Spleen (tissue), 11 donors: ENCODE measurements around the gene BEX4. TPM values are rescaled to one million over a fixed set of nuclear protein-coding genes. Genes with fewer than 3 reads are reported as not detected.

ENCODE experiments used
- DNase-seq: peaks from one replicate; pipeline ENCODE4 v3.0.0-alpha.2; 2020
- H3K27ac ChIP-seq, 8 donors: fragments of 200-600 bp; sonication (generic) in 7 of 8; 1 replicate in 4 of 8; 2 replicates in 4 of 8; pipeline versions ENCODE4 v1.5.0 to v1.8.0; 2016 to 2021; ENCODE audit warnings: inconsistent platforms in 4 of 8, mild to moderate bottlenecking in 4 of 8, moderate library complexity in 1 of 8
- H3K27me3 ChIP-seq, 7 donors: fragments of 200-600 bp; sonication (generic) in 6 of 7; replicated peaks in 1 of 7; 1 replicate in 4 of 7; 2 replicates in 3 of 7; pipeline versions ENCODE4 v1.5.0 to v1.8.0; 2016 to 2021; ENCODE audit warnings: inconsistent platforms in 3 of 7, mild to moderate bottlenecking in 1 of 7
- H3K36me3 ChIP-seq, 6 donors: fragments of 200-600 bp; sonication (generic) in 5 of 6; 1 replicate in 4 of 6; 2 replicates in 2 of 6; pipeline versions ENCODE4 v1.5.0 to v1.8.0; 2016 to 2021; ENCODE audit warnings: inconsistent platforms in 2 of 6
- H3K4me1 ChIP-seq, 6 donors: fragments of 200-600 bp; sonication (generic) in 5 of 6; 1 replicate in 3 of 6; 2 replicates in 3 of 6; pipeline versions ENCODE4 v1.5.0 to v1.8.0; 2016 to 2021; ENCODE audit warnings: inconsistent platforms in 3 of 6
- H3K4me3 ChIP-seq, 8 donors: fragments of 200-600 bp; sonication (generic) in 7 of 8; 1 replicate in 4 of 8; 2 replicates in 4 of 8; pipeline versions ENCODE4 v1.5.0 to v1.8.0; 2016 to 2021; ENCODE audit warnings: inconsistent platforms in 4 of 8, mild to moderate bottlenecking in 4 of 8, moderate library complexity in 2 of 8
- H3K9me3 ChIP-seq, 8 donors: fragments of 200-600 bp; sonication (generic) in 7 of 8; 1 replicate in 4 of 8; 2 replicates in 4 of 8; pipeline versions ENCODE4 v1.5.0 to v1.8.0; 2016 to 2021; ENCODE audit warnings: inconsistent platforms in 4 of 8
- POLR2A ChIP-seq, 3 donors: fragments of 450-650 bp; IDR thresholded peaks; one replicate each; pipeline ENCODE4 v1.5.1; 2017; ENCODE audit warnings: antibody characterized with exemption in 3 of 3, mild to moderate bottlenecking in 1 of 3
- POLR2AphosphoS5 ChIP-seq, 3 donors: sonication (generic); formaldehyde crosslinking; IDR thresholded peaks; one replicate each; pipeline ENCODE4 v1.5.1; 2017; ENCODE audit warnings: antibody characterized with exemption in 3 of 3
- WGBS, 5 donors: extraction: QIAGEN DNeasy Blood & Tissue Kit in 3 of 5; methylation state at CpG; one replicate each; pipeline versions ENCODE4 v1.1.5 to v1.1.7; 2013 to 2018; 5-methylcytosine and 5-hydroxymethylcytosine counted together
- intact Hi-C: fragments of 100-400 bp; cut with DNase I; formaldehyde crosslinking; loops from one replicate; pipeline ENCODE4 v1.15.0; 2023; ENCODE audit warnings: low total_unique reads
- polyA plus RNA-seq, 3 donors: library from polyadenylated mRNA; stranded (reverse); fragments of 200-250 nt; gene quantifications; one replicate each; pipeline ENCODE4 v1.2.1, GENCODE V29; 2013
- total RNA-seq, 7 donors: library from RNA; depleted of rRNA in 3 of 7; stranded (reverse); fragments of >200 nt in 3 of 7; fragmentation: NEBNext Ultra II Directional in 4 of 7; extraction: Animal tissue kit (Norgen Biotek cat#: 25700) in 4 of 7; gene quantifications; one replicate each; pipeline versions ENCODE4 v1.1.0 to v1.2.1, GENCODE V29; 2016 to 2021
- TF ChIP-seq, protein P1 (sequence below), 11 experiments: fragments of 200-600 bp in 7 of 11; fragments of 450-650 bp in 4 of 11; sonication (generic) in 4 of 11; IDR thresholded peaks in 8 of 11; conservative IDR thresholded peaks in 3 of 11; 1 replicate in 7 of 11; 2 replicates in 4 of 11; pipeline versions ENCODE4 v1.4.0 to v1.8.0; 2016 to 2021; ENCODE audit warnings: antibody characterized with exemption in 11 of 11, inconsistent platforms in 4 of 11, mild to moderate bottlenecking in 1 of 11
- donor health status: healthy with polysubstance abuse.
- donor health status: DM: no; HTN: no; CAD: no; lungs with moderate emphysema.
- donor health status: DM: no; HTN: no; CAD: no.
- donor health status: Bipolar disorder and iron deficiency.
- donor health status: healthy.
- donor health status: DM: no; HTN: no; CAD: no.
- donor health status: DM: yes; HTN: yes; CAD: no.

The BEX4 gene
- total and polyA plus RNA-seq, 10 donors = 26.0 to 72.7 (median 50.4) TPM

DNA sequence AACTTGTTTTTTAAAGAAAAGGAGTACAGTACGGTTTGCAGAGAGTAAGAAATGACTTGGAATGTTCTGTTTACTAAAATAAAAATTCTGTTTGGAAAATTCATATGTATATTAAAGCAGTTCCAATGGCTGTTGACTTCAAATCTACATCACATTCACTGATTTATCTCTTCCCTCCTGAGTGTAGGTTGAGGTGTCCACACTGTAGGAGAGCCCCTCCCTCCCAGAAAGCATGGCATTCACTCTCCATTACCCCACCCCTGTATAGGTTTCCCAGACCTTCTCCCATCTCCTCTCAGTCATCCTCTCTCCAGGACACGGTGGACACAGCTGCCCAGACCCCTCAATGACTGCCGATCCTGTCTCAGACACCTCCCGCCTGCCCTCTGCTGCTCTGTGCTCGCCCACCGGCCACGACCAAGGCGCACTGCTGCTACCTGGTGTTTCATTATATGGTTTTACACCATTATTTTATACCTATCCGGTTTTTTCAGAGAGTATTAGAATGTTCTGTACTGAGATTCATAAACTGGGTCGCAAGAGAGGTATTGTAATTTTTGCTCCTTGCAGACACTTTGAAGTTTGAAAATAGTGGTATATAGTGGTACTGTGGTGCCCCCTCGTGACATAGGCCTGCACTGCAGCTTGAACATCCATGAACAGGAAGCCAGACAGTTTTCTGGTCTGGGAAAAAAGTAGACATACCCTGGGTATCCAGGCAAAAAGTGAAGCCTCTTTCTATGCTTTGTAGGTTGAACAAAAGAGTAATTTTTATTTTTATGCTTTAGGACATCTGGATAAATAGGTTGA, 38.8 kb upstream of the BEX4 start:
- Histone ChIP-seq H3K4me1 (no peaks in the 10 kb centered on the region), H3K4me3 (no peak overlapping the region), H3K27ac (no peak overlapping the region), H3K27me3 (peaks cover 0 to 29% (median 0%) of the 10 kb centered on the region in 7 donors), H3K9me3 (no peaks in the 10 kb centered on the region), H3K36me3 (no peaks in the 10 kb centered on the region)
- DNase-seq = no peak
- TF ChIP-seq, protein P1, sequence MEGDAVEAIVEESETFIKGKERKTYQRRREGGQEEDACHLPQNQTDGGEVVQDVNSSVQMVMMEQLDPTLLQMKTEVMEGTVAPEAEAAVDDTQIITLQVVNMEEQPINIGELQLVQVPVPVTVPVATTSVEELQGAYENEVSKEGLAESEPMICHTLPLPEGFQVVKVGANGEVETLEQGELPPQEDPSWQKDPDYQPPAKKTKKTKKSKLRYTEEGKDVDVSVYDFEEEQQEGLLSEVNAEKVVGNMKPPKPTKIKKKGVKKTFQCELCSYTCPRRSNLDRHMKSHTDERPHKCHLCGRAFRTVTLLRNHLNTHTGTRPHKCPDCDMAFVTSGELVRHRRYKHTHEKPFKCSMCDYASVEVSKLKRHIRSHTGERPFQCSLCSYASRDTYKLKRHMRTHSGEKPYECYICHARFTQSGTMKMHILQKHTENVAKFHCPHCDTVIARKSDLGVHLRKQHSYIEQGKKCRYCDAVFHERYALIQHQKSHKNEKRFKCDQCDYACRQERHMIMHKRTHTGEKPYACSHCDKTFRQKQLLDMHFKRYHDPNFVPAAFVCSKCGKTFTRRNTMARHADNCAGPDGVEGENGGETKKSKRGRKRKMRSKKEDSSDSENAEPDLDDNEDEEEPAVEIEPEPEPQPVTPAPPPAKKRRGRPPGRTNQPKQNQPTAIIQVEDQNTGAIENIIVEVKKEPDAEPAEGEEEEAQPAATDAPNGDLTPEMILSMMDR (IDR thresholded peaks at IDR 0.05 in 8 of 11, conservative IDR thresholded peaks at IDR 0.05 in 3 of 11) = peak in 10 of 11 experiments; percentile 18 to 71 (median 61)
- TF ChIP-seq POLR2A (IDR thresholded peaks at IDR 0.05) = no peak
- intact Hi-C loops = no loop called here
- 15 to 43% (median 24%) methylated on average over 11 of the region's 11 CpGs for WGBS, 5 donors

DNA sequence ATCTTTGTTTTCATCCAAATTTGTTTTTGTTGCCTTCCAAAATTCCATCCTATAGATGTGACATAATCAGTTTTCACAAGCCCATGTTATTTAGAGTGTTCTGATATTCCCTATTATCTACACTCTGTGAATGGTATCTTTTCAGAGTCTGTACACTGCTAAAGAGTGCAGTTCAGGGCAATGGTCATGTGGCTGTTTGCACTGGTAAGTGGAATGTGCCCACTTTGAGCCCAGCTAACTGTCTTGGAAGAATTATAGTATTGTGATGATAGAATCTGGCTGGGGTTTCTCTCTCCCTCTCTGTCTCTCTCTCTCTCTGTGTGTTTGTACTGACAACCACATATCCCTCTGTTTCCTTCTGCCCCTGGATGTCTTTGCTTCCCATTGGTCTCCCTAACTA, 37.4 kb upstream of the BEX4 start:
- no peak overlapping the region for H3K4me3 ChIP-seq
- TF ChIP-seq POLR2AphosphoS5 (IDR thresholded peaks at IDR 0.05) (no peak), POLR2A (IDR thresholded peaks at IDR 0.05) (no peak)
- TF ChIP-seq, protein P1 (IDR thresholded peaks at IDR 0.05 in 8 of 11, conservative IDR thresholded peaks at IDR 0.05 in 3 of 11) = no peak
- H3K9me3 ChIP-seq = no peaks in the 10 kb centered on the region
- peaks cover 0 to 29% (median 0%) of the 10 kb centered on the region in 7 donors for H3K27me3 ChIP-seq
- no peak for DNase-seq
- H3K27ac ChIP-seq = no peak overlapping the region
- intact Hi-C loops = no loop called here
- no peaks in the 10 kb centered on the region for H3K4me1 ChIP-seq
- H3K36me3 ChIP-seq = no peaks in the 10 kb centered on the region

DNA sequence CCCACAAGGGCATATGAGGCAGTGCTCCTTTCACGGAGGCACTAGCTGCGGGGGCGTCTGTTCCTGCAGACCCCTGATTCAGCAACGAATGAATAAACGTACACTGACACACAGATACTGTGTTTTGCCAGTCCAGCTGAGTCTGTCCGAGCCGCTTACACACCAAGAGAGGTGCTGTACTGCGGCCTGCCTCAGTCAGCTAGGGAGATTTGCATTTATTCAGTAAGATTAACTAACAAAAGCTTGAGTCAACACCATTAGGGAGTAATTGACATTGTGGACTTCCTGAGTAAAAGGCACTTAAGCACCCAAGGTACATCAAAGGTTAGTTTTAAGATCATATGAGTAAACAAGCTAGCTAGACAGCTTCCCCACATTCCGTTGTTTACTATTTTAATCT, 31.0 kb upstream of the BEX4 start:
- 42 to 80% (median 49%) methylated on average over 5 to 9 of the region's 9 CpGs for WGBS, 5 donors
- Histone ChIP-seq H3K9me3 (no peaks in the 10 kb centered on the region), H3K36me3 (no peaks in the 10 kb centered on the region), H3K4me3 (no peak overlapping the region), H3K27ac (no peak overlapping the region), H3K27me3 (peaks cover 0 to 27% (median 0%) of the 10 kb centered on the region in 7 donors), H3K4me1 (no peaks in the 10 kb centered on the region)
- intact Hi-C loops = no loop called here
- DNase-seq = no peak
- TF ChIP-seq POLR2A (IDR thresholded peaks at IDR 0.05) (no peak), POLR2AphosphoS5 (IDR thresholded peaks at IDR 0.05) (no peak)
- TF ChIP-seq, protein P1 (IDR thresholded peaks at IDR 0.05 in 8 of 11, conservative IDR thresholded peaks at IDR 0.05 in 3 of 11) = no peak

DNA sequence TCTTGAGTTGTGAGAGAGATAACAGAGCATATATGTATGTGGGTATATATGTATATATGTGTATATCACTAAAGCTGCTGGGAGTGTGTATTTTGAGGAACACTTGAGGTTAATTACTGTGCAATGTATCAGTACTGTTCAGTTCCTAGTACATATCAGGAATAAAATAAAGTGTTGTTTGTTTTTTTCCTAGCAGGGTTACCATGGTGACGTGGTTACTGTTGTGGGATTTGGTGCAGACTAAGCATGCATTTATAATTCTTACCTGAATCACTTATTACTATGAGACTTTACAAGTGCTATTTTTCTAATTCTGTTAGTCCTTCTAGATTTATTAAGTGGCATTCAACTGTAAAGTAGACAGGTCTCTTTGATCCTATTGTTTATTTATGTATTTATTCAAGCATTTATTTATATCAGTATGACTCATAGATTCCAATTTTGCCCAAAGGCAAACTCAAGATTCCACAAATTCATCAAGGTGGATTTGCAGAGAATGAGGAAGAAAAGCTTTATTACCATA, 26.9 kb upstream of the BEX4 start:
- TF ChIP-seq, protein P1 (IDR thresholded peaks at IDR 0.05 in 8 of 11, conservative IDR thresholded peaks at IDR 0.05 in 3 of 11) = no peak
- no peak for TF ChIP-seq POLR2A (IDR thresholded peaks at IDR 0.05)
- TF ChIP-seq POLR2AphosphoS5 (IDR thresholded peaks at IDR 0.05) = no peak
- Histone ChIP-seq H3K9me3 (no peaks in the 10 kb centered on the region), H3K27ac (no peak overlapping the region), H3K27me3 (peaks cover 0 to 20% (median 0%) of the 10 kb centered on the region in 7 donors), H3K4me3 (no peak overlapping the region), H3K36me3 (no peaks in the 10 kb centered on the region), H3K4me1 (no peaks in the 10 kb centered on the region)
- intact Hi-C loops = no loop called here
- WGBS, 5 donors = 69 to 86% (median 77%) methylated on average over 1 of the region's 1 CpG
- DNase-seq = no peak
